GM18498 (cell line): Measurements from ENCODE around the gene MS4A14.
A peak's percentile ranks its signal among the peaks of the same experiment; 100 is the strongest.
"Not testable (repeated sequence)": the region's sequence is repeated elsewhere in the genome, so short reads cannot be mapped to it uniquely, and the experiment has no call there.

Source experiments
- ATAC-seq: cut with Tn5 transposase; IDR thresholded peaks from one replicate; pipeline ENCODE4 v1.9.1; 2021; ENCODE audit warnings: mild to moderate bottlenecking, moderate library complexity; ENCODE audit not compliant: unreplicated experiment

Gene MS4A14, protein sequence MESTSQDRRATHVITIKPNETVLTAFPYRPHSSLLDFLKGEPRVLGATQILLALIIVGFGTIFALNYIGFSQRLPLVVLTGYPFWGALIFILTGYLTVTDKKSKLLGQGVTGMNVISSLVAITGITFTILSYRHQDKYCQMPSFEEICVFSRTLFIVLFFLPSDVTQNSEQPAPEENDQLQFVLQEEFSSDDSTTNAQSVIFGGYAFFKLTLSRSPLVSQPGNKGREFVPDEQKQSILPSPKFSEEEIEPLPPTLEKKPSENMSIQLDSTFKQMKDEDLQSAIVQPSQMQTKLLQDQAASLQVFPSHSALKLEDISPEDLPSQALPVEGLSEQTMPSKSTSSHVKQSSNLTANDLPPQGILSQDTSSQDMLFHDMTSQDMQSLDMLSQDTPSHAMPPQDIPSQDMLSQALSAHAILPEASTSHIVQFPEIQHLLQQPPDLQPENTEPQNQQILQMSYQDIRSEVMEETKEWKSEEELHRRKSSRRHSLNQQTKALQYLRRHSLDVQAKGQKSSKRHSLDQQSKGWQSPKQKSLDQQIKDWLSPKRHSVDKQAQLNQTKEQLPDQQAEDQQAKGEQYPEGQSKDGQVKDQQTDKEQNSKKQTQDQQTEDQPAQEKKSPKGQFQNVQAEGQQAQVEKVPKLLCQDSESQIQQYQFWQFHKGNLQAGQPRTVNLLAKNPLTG

DNA sequence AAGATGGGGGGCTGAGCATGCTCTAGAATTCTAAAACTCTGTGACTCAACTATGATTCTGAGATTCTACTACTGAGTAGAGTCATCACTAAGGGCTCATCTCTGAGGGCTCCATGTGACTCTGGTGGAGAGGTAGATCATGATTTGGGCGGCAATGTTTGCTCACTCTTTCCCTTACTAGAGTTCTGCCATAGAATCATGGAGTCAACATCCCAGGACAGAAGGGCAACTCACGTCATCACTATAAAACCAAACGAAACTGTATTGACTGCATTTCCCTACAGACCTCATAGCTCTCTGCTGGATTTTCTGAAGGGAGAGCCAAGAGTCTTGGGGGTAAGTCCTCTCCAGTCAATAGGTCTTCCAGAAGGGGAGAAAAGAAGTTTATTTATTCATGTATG is at the start of gene MS4A14:
TSS of gene MS4A14 (plus strand) at position 78 of the 400 bp plus-strand sequence. CDS start at position 198, 120 bp downstream.
- peak; percentile 21 for ATAC-seq

DNA sequence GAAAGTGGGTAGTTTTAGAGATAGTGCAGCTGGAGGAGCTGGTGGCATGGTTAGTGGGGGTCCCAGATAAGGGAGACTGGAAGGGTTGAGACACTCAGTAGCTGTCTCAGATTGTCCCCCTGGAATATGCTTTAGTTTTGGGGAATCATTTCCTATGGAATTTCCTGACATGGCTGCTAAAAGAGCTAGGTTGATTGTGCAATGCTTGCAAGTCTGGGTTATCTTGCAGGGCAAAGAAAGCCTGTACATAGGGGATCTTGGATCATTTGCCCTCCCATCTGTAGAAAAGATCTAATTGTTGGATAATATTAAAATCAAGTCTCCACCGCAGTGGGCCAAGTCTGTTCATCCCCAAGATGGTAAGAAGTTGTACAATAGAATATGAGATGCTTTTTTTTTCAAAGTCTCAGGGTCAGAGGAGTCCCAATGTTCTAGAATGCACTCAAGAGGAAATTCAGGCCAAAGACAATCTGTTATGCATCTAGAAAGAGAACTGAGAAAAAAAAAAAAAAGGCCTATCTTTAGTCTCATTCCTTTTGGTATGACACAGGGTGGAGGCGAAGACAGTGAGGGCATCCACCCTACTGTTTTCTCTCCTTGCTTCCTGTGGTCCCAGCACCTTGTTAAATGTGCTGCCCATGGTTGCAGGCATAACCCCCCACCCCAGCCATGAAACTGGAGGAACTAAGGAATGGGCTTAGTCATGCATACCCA is 49.0 kb upstream of the MS4A14 start:
- peak; percentile 72 for ATAC-seq

DNA sequence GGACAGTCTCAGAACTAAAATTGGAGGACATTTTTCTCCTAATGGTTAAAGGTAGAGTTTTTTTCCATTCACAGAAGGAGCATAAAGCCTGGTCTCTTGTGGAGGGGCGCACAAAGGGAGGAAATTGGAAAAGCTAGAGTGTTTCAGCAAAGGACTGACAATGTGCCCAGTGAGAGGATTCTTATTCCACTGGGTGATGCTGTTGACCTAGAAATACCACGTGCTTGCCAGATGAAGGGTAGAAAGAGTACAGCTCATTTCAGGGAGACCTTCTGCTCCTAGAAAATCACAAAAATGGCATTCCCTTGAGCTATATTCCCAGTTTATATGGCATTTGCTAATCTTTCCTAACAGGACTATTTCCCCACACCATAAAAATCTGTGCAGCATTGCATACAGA is 48.1 kb upstream of the MS4A14 start:
- ATAC-seq, result no peak

DNA sequence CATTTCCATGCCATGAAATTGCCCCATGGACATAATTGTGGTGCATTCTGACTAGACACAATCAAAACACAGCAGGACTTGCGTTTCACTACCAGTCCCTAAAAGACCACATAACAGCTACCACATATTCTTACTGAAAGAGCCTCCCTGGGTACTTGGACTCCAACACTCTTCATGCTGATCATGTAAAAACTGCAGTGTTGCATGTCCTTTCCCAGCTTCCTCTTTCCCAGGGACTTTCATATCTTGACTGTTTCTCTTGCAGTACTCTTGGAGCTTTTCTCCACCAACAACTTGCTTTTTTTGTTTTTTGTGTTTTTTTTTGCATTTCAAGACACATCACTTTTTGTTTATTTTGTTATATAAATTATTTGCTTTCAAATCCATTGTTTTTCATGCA is 46.3 kb upstream of the MS4A14 start:
- no peak for ATAC-seq

DNA sequence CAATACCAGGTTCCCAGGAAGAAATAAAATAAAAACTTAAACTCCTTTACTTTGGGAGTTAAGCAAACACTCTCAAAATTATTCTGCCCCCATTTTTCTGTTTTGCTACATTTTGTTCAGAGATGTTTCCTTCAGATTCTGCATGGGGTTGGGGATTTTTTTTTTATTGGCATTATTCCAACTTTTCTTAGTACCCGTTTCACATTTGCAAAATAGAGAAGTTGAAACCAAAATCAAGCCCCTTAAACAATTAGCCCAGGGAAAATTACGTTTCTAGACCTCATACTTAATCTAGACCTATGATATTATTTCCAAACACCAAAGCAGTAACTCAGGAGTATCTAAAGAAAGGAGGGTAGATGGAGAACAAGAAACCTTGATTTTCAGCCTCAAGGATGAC is 38.5 kb upstream of the MS4A14 start:
- no peak for ATAC-seq

DNA sequence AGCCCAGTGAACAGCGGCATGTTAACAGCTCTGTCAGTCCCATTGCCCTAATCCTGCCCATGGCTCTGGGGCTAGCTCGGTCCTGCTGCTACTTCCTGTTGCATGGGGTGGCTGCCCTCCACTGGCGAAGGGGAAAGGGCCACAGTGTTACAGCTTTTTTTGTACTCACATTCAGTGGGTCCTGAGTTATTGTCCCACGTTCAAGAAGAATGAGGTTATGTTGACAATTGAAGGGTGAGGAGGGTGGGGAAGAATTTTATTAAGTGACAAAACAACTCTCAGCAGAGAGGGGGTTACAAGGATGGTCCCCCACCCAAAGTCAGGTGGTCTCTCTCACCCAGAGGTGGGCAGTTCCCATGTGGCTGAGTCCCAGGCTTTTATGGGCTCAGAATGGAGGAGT is 35.6 kb upstream of the MS4A14 start:
- ATAC-seq, result no peak

DNA sequence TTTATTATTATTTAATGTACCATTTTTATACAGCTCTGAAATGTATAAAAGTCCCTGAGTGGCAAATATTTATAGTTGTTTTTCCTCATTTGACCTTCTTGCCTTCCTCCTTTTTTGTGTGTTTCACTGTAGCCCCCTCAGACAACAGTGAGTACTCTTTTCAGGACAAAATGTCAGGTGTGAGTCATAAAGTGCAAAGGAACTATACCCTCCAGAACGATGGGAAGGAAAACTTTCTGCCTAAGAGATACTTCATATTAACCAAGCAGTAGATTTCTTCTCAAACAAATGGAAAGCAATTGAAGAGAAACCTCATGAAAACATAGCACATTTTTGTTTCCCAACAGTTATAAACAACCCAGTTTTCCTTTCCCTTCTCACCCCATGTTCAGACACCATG is 34.0 kb upstream of the MS4A14 start:
- no peak for ATAC-seq

DNA sequence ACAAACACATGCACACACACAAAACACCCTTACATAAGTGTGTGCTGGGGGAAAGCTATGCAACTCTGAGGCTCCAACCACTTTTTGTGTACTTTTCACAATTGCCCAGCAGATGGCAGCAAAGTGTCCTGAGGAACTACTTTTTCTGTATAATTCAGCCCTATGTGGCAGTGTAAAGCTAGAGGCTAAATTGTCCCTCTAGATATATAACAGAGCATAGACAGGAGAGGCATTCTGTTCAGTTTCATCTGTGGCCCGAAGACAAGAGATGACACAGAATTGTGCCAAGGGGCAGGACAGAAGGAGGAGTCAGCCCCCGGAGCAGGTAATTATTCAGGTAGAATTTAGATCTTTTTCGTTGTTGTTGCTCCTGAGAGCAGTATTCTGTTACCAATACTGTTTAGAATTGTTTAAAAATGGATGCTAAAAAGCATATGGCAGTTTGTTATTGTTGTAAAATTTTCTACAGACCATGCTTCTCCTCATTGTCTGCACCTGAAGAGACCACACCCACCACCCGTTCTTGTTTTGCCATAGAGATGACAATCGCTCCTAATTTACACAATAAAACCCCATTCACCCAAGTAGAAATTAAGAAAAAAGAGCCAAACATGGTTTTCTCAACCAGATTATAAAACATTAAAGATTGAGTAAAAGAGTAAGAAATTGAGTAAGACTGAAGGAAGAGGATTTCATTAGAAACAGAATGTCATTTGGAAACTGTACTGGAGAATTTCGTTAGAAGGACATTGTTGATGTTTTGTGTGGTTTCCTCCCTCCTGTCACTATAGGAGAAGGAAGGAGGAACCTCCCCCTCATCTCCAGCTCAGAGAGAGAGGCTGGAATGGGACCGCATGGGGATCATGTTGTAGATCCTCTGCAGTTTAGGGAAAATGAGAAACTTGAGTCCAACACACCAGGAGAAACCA is 32.5 kb upstream of the MS4A14 start:
- ATAC-seq, result peak; percentile 60

DNA sequence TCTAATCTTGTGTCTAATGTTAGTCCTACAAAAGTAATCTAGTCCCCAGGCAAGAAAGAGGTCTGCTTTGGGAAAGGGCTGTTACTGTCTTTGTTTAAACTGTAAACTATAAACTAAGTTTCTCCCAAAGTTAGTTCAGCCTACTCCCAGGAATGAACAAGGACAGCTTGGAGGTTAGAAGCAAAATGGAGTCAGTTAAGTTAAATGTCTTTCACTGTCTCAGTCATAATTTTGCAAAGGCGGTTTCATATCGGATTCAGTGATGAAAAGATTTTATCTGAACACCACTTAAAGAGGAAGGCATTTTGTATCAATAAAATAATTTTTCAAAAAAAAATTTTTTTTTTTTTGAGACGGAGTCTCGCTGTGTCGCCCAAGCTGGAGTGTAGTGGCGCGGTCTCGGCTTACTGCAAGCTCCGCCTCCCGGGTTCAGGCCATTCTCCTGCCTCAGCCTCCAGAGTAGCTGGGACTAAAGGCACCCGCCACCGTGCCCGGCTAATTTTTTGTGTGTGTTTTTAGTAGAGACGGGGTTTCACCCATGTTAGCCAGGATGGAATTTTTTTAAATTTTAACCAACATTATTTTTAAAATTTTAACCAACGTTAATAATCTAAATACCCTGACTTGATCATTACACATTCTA is 29.9 kb upstream of the MS4A14 start:
- ATAC-seq, result not testable (repeated sequence)

DNA sequence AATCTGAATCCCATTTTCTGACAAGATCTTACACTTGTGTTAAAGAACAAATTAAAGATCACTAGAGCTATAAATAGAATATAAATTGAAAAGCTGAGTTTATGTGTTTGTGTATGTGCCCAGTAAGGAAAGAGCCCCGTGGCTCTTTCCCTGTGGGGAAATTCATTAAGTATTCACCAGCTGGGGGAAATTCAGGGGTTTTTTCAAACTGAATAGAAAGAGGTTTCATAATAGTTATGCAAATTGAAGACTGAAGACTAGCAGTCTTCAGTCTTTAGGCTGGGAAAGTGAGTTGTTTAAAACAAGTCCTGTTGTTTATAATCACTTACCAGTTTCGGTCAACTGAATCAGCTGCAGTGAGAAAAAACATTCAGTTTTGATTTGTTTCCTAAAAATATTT is 29.2 kb upstream of the MS4A14 start:
- ATAC-seq, result peak; percentile 81

DNA sequence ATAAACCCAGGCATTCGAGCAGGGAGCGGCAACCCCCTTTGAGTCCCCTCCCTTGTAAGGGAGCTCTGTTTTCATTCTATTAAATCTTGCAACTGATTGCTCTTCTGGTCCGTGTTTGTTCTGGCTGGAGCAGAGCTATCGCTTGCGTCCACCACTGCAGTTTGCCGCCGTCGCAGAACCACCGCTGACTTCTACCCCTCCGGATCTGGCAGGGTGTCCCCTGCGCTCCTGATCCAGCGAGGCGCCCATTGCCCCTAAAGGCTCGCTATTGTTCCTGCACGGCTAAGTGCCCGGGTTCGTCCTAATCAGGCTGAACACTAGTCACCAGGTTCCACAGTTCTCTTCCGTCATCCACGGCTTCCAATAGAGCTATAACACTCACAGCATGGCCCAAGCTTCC is 28.4 kb upstream of the MS4A14 start:
- ATAC-seq, result no peak

DNA sequence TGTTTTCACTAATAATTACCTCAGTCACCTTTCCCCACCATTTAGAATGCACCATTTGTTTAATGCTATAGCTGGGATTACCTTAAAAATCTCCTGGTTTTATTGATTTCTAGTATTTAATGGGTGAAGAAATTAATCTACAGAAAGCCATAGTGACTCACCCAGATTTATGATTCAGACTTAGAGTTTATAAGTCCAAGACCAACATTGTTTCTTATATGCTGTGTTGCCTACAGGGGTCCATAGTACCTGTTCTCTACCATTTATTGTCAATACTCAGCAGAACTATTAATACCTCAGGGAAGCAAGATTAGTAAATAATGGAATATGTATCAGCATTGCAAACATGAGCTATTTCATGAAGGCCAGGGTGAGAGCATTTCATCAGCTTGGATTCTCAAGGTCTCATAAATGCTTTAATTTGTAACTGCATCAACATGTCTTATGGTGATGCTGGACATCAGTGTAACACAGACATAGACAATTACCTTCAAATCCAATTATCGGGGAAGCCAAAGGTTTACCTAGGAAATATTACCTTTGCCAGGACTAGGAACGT is 25.9 kb upstream of the MS4A14 start:
- ATAC-seq, result no peak

DNA sequence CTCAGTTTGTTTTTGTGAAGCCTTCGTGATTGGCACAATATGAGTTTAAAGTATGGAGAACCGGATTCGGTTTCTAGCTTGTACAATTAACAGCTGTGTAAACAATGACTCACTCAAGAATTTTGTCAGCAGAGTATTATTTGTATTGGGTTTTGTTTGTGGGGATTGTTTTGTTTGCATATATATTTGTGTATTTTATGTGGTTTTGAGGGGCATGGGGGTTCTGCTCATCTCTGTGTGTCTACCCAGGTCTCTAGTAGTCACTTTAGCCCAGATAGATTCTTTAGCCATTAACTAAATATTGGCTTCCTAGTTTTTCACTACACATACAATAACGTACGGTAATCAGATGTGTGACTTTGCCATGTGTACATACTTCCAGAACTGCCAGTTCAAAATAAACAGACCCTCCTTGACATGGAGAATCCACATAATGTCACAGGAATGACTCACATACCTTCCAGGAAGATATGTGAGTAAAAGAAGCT is 25.4 kb upstream of the MS4A14 start:
- no peak for ATAC-seq

DNA sequence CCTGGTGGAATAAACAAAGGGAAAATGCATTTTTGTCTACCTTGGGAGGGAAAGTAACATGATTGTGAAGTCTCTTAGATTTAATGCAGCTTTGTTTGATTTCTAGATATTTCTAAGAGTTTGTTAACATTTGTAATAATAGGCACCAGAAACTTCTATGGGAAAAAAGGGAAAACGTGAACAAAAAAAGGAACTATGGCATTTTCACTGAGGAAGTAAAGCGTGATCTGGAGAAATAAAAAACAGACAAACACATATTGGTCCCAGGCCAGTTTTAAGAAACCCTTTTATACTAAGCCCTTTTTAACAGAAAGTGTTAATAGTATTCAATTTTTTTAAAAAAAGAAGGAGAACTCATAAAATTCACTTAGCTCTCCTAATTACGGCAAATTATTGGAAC is 24.9 kb upstream of the MS4A14 start:
- no peak for ATAC-seq

DNA sequence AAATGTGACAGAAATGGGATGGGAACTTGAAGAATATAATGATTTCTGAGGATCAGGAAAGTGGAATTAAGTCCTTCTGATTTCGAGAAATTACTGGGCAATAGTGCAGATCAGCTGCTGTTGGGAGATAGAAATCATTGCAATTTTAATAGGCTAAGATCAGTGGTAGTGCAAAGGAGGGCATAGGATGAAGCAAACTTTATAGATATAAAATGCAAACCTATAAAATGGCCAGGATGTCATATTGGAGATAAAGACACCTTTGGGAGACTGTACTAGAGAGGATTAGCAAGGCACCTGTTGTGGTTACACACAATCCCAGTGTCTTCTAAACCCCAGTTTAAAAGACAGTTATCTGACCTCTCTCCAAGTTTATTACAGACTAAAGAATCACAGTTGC is 24.4 kb upstream of the MS4A14 start:
- no peak for ATAC-seq

DNA sequence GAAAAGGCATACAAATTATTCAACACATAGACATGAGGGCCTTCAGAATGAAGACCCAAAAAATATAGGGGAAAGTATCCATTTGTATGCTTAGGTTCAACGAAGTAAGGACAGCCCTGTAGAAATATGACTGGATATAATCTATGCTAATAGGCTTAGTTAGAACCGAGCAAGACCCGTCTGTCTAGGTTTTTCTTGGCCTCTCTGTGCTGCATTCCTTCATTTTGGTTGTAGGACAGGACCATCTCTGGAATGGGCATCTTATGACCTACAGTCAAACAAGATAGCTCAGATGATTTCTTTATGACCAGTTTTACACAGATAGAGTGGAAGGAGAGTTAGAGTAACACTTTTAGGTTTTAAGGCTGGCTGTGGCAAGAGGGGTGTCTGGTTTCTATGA is 23.5 kb upstream of the MS4A14 start:
- no peak for ATAC-seq

DNA sequence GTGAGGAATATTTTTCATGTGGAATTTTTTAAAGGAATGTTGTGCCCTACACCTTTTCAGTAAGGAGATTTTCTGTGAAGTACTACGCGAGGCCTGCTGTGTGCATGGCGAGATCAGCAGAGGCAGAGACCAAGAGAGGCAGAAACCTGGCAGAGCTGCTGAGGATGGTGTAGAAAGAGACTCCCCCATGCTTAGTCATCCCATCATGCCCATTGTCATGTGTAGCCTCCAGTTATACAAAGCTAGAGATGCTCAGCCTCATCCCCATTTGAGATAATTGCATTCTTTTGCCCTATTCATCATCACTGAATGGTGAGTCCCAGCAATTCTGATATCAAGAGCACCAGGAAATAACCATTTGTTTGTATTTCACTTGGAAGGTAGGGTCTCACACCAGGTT is 20.9 kb upstream of the MS4A14 start:
- no peak for ATAC-seq

DNA sequence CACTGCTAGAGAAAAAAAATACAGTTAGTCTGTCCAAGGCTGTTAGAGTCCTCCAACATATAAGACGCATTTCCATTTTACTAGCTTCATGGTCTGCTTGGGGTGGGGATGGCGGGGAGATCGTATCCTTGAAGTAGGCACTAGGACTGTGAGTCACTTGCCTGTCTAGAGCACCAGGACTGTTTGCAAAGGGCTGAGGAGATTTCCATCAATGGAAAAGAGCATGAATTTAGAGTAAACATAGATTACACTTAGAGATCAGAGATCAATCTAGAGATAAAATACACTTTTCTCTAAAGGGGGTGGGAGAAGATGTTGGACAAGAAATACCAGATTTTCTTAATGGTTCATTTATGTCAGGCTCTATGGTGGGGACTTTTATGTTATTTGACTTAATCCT is 19.7 kb upstream of the MS4A14 start:
- no peak for ATAC-seq

DNA sequence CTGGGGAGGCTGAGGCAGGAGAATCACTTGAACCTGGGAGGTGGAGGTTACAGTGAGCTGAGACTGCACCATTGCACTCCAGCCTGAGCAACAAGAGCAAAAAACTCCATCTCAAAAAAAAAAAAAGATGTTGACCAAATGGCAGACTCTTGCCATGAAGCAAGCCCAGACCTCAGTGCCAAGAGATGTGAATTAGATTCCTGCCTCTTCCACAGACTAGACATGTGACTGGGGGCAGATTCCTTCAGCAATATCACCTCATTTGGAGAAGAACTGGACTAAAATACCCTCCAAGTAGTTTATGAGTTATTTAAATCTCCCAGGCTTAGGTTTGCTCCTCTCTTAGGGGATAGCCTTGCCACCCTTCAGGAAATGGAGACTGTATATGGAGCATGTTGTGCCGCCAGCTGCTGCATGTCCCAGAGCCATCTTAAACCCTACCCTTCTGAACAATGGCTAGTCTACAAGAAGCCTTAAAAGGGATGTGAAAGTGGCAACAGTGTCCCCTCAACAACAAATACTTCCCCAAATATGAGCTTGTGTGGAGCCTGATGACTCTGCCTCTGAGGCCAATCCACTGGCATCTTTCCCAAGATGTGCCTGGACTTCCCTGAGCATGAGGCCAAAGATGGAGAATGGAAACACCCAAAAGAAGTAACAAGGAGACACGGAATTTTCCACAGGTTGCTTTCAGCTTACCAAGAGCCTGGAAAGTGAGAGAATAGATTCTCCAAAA is 18.7 kb upstream of the MS4A14 start:
- ATAC-seq, result peak; percentile 56
